CD1c-positive myeloid dendritic cell (primary cell): ENCODE results near the gene FREM2.
A peak's percentile ranks its signal among the peaks of the same experiment; 100 is the strongest.

Experiments used
- DNase-seq: peaks from one replicate; pipeline ENCODE4 v3.0.0-alpha.2; 2016; ENCODE audit errors: extremely low spot score

FREM2 gene

GRCh38 chr13:38824342-38824741 lies 137.5 kb downstream of the FREM2 start:
- no peak for DNase-seq

- DNase-seq: no peak
Observed at GRCh38 chr13:38826182-38826813, 139.4 kb downstream of the FREM2 start.

GRCh38 chr13:38830442-38831045 lies 143.7 kb downstream of the FREM2 start:
- DNase-seq: no peak

GRCh38 chr13:38844581-38844980 lies 157.7 kb downstream of the FREM2 start:
- no peak for DNase-seq

- DNase-seq: no peak
Observed at GRCh38 chr13:38848360-38848759, 161.5 kb downstream of the FREM2 start.

GRCh38 chr13:38849315-38849714 lies 162.4 kb downstream of the FREM2 start:
- DNase-seq: no peak

GRCh38 chr13:38850868-38851626 lies 164.2 kb downstream of the FREM2 start:
- DNase-seq: no peak

- no peak for DNase-seq
Observed at GRCh38 chr13:38854226-38854625, 167.3 kb downstream of the FREM2 start.

- no peak for DNase-seq
Observed at GRCh38 chr13:38856065-38856464, 169.2 kb downstream of the FREM2 start.

DNA sequence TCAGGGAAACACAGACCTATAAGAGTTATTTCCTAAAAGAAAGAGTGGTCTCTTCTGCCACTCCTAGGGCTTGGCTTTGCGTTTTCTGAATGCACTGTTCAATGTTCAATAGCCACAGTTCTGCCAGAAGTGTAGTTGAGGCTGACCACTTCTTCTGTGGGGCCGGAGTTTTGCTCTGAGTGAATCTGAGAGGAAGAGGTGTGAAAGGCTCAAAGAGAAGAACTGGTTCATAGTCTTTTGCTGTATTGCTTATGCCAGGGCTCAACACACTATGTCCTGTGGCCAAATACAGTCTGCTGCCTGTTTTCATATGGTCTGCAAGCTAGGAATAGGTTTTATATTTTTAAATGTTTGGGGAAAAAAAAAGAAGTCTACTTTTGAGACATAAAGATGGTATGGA lies 175.6 kb downstream of the FREM2 start:
- DNase-seq: no peak

GRCh38 chr13:38863536-38863935 lies 176.7 kb downstream of the FREM2 start:
- DNase-seq: no peak

DNA sequence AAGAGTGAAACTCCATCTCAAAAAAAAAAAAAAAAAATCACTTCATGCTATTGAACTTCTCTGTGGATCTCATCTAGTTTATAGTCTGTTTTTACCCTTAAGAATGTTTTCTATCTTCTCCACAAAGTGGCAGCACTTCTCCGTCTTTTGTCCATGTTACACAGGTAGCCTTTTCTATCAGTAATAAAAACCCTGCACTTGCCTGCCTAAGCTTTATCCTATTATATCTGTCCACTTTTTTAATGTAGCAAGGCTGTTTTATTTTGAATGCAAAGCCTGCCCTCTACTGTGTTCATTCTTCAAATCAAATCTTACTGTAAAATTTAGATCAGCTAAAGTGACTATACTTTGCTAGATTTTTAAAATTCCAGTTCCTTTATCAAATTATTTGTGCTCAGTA lies 179.8 kb downstream of the FREM2 start:
- no peak for DNase-seq

- DNase-seq: no peak
Observed at GRCh38 chr13:38868399-38868798, 181.5 kb downstream of the FREM2 start.

GRCh38 chr13:38868870-38869269 lies 182.0 kb downstream of the FREM2 start:
- DNase-seq: no peak

DNA sequence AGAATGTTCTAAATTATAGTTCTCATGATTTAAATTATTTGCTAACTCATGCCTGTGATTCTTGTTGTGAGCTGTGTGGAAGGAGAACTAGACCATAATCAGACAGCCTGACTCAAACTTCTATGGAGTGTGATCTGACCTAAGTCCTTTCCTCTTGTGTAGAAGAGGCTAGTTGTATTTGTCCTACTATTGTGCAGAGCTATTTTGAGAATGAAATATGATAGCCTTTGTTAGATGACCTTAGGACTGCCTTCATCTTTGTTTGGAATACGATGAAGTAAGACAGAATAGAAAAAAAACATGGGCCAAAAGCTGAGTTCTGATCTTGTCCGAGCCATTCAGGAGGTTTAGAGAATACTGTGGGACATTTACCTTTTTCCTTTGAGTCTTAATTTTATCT lies 184.4 kb downstream of the FREM2 start:
- DNase-seq: no peak

DNA sequence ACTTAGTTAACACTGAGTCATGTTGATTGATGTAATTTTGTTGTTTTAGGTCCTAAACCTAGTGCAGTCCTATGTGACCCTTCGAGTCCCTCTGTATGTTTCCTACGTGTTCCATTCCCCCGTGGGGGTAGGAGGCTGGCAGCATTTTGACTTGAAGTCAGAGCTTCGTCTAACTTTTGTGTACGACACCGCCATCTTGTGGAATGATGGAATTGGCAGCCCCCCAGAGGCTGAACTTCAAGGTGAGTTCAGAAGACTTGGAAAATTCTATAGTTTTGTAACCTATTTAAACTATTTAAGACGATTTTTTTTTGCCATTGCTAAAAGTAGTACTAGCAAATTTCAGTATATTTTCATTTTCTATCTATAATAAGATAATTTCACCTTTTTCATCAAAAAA lies 185.8 kb downstream of the FREM2 start:
- peak; percentile 4 for DNase-seq

DNA sequence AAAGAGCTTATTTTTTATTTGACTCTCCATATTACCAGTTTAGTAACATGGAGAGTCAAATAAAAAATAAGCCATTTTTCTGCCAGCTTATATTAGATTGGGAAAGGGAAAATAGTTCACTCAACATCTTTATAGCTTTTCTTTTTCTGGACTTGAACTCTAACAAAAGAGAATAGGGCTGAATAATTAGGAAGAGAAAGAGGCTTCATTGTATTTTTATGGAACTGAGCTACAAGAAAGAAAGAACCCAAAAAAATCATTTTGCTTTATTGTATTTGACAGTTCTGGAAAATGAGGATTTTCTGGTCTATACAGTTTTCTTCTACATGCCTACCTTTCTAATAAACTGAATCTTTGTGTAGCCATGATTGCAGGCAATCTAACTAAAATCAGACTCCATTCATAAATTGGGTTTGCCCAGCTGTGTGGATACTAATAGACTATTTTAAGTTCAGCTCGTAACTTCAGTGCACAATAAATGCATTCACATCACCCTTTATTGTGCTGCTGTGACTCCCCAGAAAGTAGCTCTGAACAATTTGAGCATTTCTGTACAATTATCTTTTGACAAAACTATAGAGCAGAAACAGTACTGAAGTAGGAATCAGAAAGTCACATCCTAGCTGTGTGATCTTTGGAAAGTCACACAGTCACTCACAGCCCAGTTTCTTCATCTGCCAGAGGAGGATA lies 188.5 kb downstream of the FREM2 start:
- no peak for DNase-seq

DNA sequence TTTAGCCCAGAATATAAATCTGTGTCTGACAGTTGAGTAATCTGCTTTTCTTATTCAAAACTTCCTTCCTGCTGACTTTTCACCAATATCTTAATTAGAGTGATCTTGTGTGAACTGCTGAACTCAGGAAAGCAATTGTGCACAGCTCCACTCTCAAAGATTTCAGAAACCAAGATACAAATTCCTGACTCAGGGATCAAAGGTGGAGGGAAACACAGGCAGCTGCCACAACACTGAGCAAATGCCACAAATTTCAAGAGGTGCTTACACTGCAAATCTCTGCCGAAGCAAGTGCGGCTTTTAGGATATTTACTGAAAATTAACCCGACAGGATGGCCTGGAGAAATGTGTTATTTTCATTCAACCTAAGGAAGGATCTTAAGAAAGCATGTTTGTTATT lies 192.4 kb downstream of the FREM2 start:
- no peak for DNase-seq

DNA sequence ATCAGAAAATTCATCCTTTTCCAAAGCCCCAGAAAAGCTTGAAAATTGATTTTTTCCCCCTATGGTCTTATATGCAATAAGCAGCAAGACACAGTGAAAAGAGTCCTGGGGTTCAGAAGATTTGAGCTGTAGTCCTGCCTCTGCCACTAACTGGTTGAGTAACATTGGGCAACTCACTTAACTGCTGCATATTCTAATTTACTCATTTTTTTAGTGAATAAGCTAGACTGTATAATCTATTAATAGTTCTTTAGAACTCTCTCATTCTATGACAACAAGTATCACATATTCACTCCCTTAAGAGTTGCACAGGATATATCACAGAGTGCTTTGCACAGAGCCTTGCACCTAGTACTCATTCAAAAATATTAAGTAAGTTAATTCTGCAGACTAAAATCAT lies 192.9 kb downstream of the FREM2 start:
- DNase-seq: no peak

DNA sequence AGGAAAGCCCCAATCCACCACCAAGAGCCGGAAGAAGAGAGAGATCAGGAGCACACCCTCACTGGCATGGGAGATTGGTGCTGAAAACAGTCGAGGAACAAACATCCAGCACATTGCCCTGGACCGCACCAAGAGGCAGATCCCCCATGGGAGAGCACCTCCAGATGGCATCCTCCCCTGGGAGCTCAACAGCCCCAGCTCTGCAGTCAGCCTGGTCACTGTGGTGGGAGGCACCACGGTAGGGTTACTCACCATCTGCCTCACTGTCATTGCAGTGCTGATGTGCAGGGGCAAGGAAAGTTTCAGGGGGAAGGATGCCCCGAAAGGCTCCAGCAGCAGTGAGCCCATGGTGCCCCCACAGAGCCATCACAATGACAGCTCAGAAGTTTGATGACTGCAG lies 193.5 kb downstream of the FREM2 start:
- no peak for DNase-seq

GRCh38 chr13:38883783-38884182 lies 196.9 kb downstream of the FREM2 start:
- DNase-seq: no peak

DNA sequence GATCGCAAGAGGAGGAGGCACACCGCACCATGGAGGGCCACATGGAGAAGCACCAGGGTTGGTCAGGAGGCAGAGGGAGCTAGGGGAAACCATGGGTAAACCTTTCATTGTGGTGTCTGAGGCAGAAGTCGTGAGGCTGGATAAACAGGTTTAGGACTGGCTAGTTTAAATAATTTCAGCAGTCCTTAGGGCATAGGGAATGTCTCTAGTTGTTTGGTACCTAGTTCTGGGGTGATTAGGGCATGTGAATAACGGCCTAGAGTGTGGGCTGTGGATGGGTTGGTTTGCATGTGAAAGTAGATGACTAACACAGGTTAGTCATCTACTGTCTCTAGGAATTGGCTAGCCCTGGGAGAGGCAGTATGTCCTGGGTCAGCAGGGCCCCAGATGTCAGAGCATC lies 201.4 kb downstream of the FREM2 start:
- DNase-seq: no peak

DNA sequence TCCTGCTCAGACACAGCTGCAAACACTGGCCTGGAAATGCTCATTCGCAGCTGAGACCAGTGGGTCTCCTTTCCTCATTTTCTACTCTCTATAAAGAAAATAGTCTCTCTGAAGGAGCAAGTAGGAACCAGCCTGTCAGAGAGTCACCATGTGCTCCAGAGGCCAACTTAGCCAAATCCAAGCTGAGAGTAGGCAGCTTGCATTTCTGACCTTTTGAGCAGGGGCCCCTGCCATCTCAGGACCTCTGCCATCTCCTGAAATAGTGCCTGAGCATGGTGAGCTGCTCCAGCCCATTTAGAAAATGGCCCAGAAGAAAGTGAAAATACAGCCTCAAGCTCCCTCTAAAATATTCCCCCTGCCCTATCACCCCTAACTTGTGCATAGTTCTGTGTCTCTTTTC lies 208.2 kb downstream of the FREM2 start:
- DNase-seq: no peak
